ENCODE results near the gene SPOCK3. TPM values are rescaled to one million over a fixed set of nuclear protein-coding genes. Genes with fewer than 3 reads are reported as not detected.

Gene SPOCK3
- total RNA-seq, 1 donor: not detected

- no peaks in the 10 kb centered on the region for H3K36me3 ChIP-seq (ENCODE audit: insufficient read depth, low read length)
- H3K79me2 ChIP-seq (ENCODE audit: insufficient read depth, low read length): no peaks in the 10 kb centered on the region
- no peak overlapping the region for H2AFZ ChIP-seq (ENCODE audit: low read length)
- no peaks in the 10 kb centered on the region for H3K27me3 ChIP-seq (ENCODE audit: insufficient read depth, low read length)
- no peak overlapping the region for H3K27ac ChIP-seq (ENCODE audit: low read depth, low read length)
- H3K4me2 ChIP-seq (ENCODE audit: insufficient read depth, low read length): no peak overlapping the region
- no peak for DNase-seq (ENCODE audit: insufficient read length, low spot score, missing footprints)
- H4K20me1 ChIP-seq (ENCODE audit: insufficient read depth, low read length): no peaks in the 10 kb centered on the region
- H3K4me3 ChIP-seq (ENCODE audit: insufficient read depth, low read length): no peak overlapping the region
- no peak for TF ChIP-seq CTCF (IDR thresholded peaks at IDR 0.05; ENCODE audit: extremely low read depth, low read depth, low read length)
- H3K4me1 ChIP-seq (ENCODE audit: insufficient read depth, low read length): no peaks in the 10 kb centered on the region
- H3K9me3 ChIP-seq (ENCODE audit: low read depth, low read length): no peaks in the 10 kb centered on the region
These were observed 13.2 kb downstream of the SPOCK3 start for GRCh38 chr4:167221084-167221483.

GRCh38 chr4:167218022-167218608, 16.2 kb downstream of the SPOCK3 start:
- no peak for DNase-seq (ENCODE audit: insufficient read length, low spot score, missing footprints)
- no peak overlapping the region for H3K4me3 ChIP-seq (ENCODE audit: insufficient read depth, low read length)
- H2AFZ ChIP-seq (ENCODE audit: low read length): no peak overlapping the region
- H3K36me3 ChIP-seq (ENCODE audit: insufficient read depth, low read length): no peaks in the 10 kb centered on the region
- no peaks in the 10 kb centered on the region for H3K27me3 ChIP-seq (ENCODE audit: insufficient read depth, low read length)
- TF ChIP-seq CTCF (IDR thresholded peaks at IDR 0.05; ENCODE audit: extremely low read depth, low read depth, low read length): no peak
- no peak overlapping the region for H3K4me2 ChIP-seq (ENCODE audit: insufficient read depth, low read length)
- no peaks in the 10 kb centered on the region for H3K79me2 ChIP-seq (ENCODE audit: insufficient read depth, low read length)
- H3K9me3 ChIP-seq (ENCODE audit: low read depth, low read length): no peaks in the 10 kb centered on the region
- no peaks in the 10 kb centered on the region for H3K4me1 ChIP-seq (ENCODE audit: insufficient read depth, low read length)
- no peak overlapping the region for H3K27ac ChIP-seq (ENCODE audit: low read depth, low read length)
- H4K20me1 ChIP-seq (ENCODE audit: insufficient read depth, low read length): no peaks in the 10 kb centered on the region

GRCh38 chr4:167216783-167217182, 17.5 kb downstream of the SPOCK3 start:
- no peaks in the 10 kb centered on the region for H3K36me3 ChIP-seq (ENCODE audit: insufficient read depth, low read length)
- H3K27me3 ChIP-seq (ENCODE audit: insufficient read depth, low read length): no peaks in the 10 kb centered on the region
- no peaks in the 10 kb centered on the region for H4K20me1 ChIP-seq (ENCODE audit: insufficient read depth, low read length)
- no peak overlapping the region for H3K4me2 ChIP-seq (ENCODE audit: insufficient read depth, low read length)
- H3K9me3 ChIP-seq (ENCODE audit: low read depth, low read length): no peaks in the 10 kb centered on the region
- no peak overlapping the region for H3K4me3 ChIP-seq (ENCODE audit: insufficient read depth, low read length)
- no peaks in the 10 kb centered on the region for H3K4me1 ChIP-seq (ENCODE audit: insufficient read depth, low read length)
- no peak overlapping the region for H3K27ac ChIP-seq (ENCODE audit: low read depth, low read length)
- no peak for TF ChIP-seq CTCF (IDR thresholded peaks at IDR 0.05; ENCODE audit: extremely low read depth, low read depth, low read length)
- no peaks in the 10 kb centered on the region for H3K79me2 ChIP-seq (ENCODE audit: insufficient read depth, low read length)
- DNase-seq (ENCODE audit: insufficient read length, low spot score, missing footprints): no peak
- no peak overlapping the region for H2AFZ ChIP-seq (ENCODE audit: low read length)

- Histone ChIP-seq H3K27ac (ENCODE audit: low read depth, low read length) (no peak overlapping the region), H3K79me2 (ENCODE audit: insufficient read depth, low read length) (no peaks in the 10 kb centered on the region), H4K20me1 (ENCODE audit: insufficient read depth, low read length) (no peaks in the 10 kb centered on the region), H2AFZ (ENCODE audit: low read length) (no peak overlapping the region), H3K4me1 (ENCODE audit: insufficient read depth, low read length) (no peaks in the 10 kb centered on the region), H3K36me3 (ENCODE audit: insufficient read depth, low read length) (no peaks in the 10 kb centered on the region), H3K27me3 (ENCODE audit: insufficient read depth, low read length) (no peaks in the 10 kb centered on the region), H3K4me2 (ENCODE audit: insufficient read depth, low read length) (no peak overlapping the region), H3K9me3 (ENCODE audit: low read depth, low read length) (no peaks in the 10 kb centered on the region), H3K4me3 (ENCODE audit: insufficient read depth, low read length) (no peak overlapping the region)
- no peak for DNase-seq (ENCODE audit: insufficient read length, low spot score, missing footprints)
- TF ChIP-seq CTCF (IDR thresholded peaks at IDR 0.05; ENCODE audit: extremely low read depth, low read depth, low read length): no peak
These were observed 24.1 kb downstream of the SPOCK3 start for GRCh38 chr4:167210166-167210565.
